AG08396 (cell line): ENCODE data around the gene FEN1.
A peak's percentile ranks its signal among the peaks of the same experiment; 100 is the strongest.

Experiments
- DNase-seq: peaks from one replicate; pipeline ENCODE4 v3.0.0; 2012; ENCODE audit warnings: low spot score, mixed read lengths

Gene FEN1

GRCh38 chr11:61792310-61793082 lies at the start of gene FEN1, which contains the start of gene TMEM258:
FEN1 (plus strand) TSS chr11:61792911; CDS start chr11:61795362, 2,451 bp downstream.
TMEM258 (minus strand) TSS chr11:61792599; CDS start chr11:61792558, 41 bp downstream.
- DNase-seq: peak; percentile 92

- DNase-seq: no peak
Measured at GRCh38 chr11:61743486-61744095, 49.1 kb upstream of the FEN1 start.

- DNase-seq: no peak
Measured at GRCh38 chr11:61744181-61744580, 48.5 kb upstream of the FEN1 start.

GRCh38 chr11:61744609-61745156 lies 48.0 kb upstream of the FEN1 start:
- DNase-seq: no peak

- no peak for DNase-seq
Measured at GRCh38 chr11:61745781-61746441, 46.8 kb upstream of the FEN1 start.

GRCh38 chr11:61746442-61747191 lies 46.1 kb upstream of the FEN1 start:
- DNase-seq: no peak

GRCh38 chr11:61747192-61747966 lies 45.3 kb upstream of the FEN1 start:
- DNase-seq: peak; percentile 92

GRCh38 chr11:61747967-61748285 lies 44.8 kb upstream of the FEN1 start:
- DNase-seq: no peak

- no peak for DNase-seq
Measured at GRCh38 chr11:61749591-61750217, 43.0 kb upstream of the FEN1 start.

- DNase-seq: no peak
Measured at GRCh38 chr11:61750631-61751273, 42.0 kb upstream of the FEN1 start.

- DNase-seq: no peak
Measured at GRCh38 chr11:61751384-61751783, 41.3 kb upstream of the FEN1 start.

- peak; percentile 90 for DNase-seq
Measured at GRCh38 chr11:61752117-61752924, 40.4 kb upstream of the FEN1 start, which contains the start of gene MYRF. MYRF (plus strand) TSS chr11:61752636; CDS start chr11:61752745, 109 bp downstream.

GRCh38 chr11:61752925-61753521 lies 39.7 kb upstream of the FEN1 start:
- no peak for DNase-seq

GRCh38 chr11:61753672-61754071 lies 39.0 kb upstream of the FEN1 start:
- no peak for DNase-seq

GRCh38 chr11:61754534-61755482 lies 37.9 kb upstream of the FEN1 start:
- DNase-seq: no peak

GRCh38 chr11:61756147-61756451 lies 36.6 kb upstream of the FEN1 start:
- no peak for DNase-seq

GRCh38 chr11:61756452-61757212 lies 36.1 kb upstream of the FEN1 start:
- no peak for DNase-seq
